GM13977 (cell line): ENCODE measurements around the gene REXO1.
"Not testable (repeated sequence)": the region's sequence is repeated elsewhere in the genome, so short reads cannot be mapped to it uniquely, and the experiment has no call there.

Source experiments
- DNase-seq: peaks from one replicate; pipeline ENCODE4 v3.0.0; 2012; ENCODE audit warnings: low spot score
- in situ Hi-C: fragments of 300-500 bp; cut with MboI; formaldehyde crosslinking; loops from one replicate; pipeline ENCODE4 v1.12.0; 2022; ENCODE audit warnings: low sequenced_read_pairs, low pct_unique_long_range_greater_than_20kb, mixed read lengths, inconsistent platforms; ENCODE audit not compliant: unreplicated experiment
- TF ChIP-seq, protein P1 (sequence below): IDR thresholded peaks from 2 replicates; pipeline ENCODE4 v1.5.1; 2012; ENCODE audit warnings: mild to moderate bottlenecking, control low read depth; ENCODE audit not compliant: insufficient read depth; ENCODE audit errors: extremely low read depth, missing control alignments

Gene REXO1

DNA sequence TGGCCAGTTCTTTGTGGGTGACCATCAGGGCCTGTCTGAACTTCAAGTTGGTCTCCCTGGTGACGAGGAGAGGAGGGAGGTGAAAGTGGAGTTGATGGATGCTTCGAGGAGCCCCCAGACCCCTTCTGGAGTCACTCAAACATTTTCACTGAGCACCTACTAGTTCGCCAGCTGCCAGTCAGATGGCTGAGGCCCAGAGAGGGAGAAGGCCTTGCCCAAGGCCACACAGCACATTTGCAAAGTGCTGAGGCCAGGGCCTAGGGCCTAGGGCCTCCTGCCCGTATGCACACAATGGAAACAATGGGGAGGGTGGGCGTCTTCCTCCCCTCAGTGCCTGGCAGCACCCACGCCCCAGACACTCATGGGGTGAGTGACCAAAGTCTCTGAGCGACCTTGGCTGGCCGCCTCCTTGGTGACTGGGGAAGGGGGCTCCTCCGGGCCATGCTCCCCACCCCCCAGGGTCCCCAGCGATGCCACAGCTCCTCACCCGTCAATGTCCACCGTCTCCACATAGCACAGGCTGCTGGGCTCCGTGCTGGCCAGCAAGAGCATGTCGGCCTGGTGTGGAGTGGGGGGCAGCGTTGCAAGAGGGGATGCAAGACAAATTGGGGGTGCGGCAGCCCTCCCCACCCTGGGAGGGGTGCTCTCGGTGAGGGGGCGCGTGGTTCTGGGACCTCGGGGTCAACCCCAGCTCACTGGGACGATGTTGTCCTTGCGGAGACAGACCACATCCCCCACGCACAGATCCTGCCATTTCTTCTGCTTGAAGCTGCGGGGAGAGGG is 42.7 kb downstream of the REXO1 start:
- in situ Hi-C loops: no loop called here
- TF ChIP-seq, protein P1, sequence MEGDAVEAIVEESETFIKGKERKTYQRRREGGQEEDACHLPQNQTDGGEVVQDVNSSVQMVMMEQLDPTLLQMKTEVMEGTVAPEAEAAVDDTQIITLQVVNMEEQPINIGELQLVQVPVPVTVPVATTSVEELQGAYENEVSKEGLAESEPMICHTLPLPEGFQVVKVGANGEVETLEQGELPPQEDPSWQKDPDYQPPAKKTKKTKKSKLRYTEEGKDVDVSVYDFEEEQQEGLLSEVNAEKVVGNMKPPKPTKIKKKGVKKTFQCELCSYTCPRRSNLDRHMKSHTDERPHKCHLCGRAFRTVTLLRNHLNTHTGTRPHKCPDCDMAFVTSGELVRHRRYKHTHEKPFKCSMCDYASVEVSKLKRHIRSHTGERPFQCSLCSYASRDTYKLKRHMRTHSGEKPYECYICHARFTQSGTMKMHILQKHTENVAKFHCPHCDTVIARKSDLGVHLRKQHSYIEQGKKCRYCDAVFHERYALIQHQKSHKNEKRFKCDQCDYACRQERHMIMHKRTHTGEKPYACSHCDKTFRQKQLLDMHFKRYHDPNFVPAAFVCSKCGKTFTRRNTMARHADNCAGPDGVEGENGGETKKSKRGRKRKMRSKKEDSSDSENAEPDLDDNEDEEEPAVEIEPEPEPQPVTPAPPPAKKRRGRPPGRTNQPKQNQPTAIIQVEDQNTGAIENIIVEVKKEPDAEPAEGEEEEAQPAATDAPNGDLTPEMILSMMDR: no peak

DNA sequence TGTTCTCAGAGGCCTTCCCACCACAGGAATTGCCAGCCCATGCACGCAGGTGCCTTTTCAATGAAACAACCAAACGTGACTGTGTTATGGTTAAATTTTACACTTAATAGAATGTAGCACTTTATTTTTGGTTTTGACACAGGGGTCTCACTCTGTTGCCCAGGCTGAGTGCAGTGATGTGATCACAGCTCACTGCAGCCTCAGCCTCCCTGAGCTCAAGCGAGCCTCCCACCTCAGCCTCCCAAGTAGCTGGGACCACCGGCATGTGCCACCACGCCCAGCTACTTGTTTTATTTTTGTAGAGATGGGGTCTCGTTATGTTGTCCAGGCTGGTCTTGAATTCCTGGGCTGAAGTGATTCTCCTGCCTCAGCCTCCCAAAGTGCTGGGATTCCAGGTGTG is 43.4 kb downstream of the REXO1 start:
- TF ChIP-seq, protein P1: no peak
- in situ Hi-C loops: no loop called here
- no peak for DNase-seq

More for the DNA sequence above, 42.7 kb downstream of the REXO1 start:
- DNase-seq: no peak

DNA sequence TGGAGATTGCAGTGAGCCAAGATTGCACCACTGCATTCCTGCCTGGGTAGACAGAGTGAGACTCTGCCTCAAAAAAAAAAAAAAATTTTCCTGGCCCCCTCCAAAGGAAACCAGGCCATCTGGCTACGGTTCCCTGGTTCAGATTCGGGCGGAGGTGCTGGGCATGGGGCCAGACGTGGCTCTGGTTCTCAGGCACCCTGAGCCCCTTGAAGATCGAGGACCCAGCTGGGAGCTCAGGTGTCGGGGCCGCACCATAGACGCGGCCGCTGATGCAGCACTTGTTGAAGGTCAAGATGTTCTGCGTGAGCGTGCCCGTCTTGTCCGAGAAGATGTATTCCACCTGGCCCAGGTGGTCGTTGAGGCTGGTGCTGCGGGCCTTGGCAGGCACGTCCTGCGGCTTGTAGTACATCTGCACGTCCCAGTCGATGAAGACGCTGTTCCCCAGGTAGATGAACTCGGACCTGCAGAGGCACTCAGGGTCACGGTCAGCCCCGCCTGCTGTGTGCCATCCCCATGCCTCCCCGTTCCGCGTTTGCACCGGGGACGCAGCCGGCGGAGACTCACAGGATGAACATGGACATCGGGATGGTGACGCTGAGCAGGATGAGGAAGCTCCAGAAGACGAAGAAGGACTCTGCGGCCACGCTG is 48.5 kb downstream of the REXO1 start:
- TF ChIP-seq, protein P1: no peak
- DNase-seq: no peak
- in situ Hi-C loops: no loop called here

DNA sequence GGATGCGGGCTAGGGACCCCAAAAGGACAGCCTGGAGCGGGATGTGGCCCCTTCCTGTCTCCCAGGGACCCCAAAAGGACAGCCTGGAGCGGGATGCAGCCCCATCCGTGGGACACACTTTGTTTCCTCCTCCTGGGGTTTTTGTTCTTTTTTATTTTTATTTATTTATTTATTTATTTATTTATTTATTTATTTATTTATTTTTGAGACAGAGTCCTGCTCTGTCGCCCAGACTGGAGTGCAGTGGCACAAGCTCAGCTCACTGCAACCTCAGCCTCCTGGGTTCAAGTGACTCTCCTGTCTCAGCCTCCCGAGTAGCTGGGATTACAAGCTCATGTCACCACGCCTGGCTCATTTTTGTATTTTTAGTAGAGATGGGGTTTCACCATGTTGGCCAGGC is 51.0 kb downstream of the REXO1 start:
- in situ Hi-C loops: not testable (repeated sequence)

DNA sequence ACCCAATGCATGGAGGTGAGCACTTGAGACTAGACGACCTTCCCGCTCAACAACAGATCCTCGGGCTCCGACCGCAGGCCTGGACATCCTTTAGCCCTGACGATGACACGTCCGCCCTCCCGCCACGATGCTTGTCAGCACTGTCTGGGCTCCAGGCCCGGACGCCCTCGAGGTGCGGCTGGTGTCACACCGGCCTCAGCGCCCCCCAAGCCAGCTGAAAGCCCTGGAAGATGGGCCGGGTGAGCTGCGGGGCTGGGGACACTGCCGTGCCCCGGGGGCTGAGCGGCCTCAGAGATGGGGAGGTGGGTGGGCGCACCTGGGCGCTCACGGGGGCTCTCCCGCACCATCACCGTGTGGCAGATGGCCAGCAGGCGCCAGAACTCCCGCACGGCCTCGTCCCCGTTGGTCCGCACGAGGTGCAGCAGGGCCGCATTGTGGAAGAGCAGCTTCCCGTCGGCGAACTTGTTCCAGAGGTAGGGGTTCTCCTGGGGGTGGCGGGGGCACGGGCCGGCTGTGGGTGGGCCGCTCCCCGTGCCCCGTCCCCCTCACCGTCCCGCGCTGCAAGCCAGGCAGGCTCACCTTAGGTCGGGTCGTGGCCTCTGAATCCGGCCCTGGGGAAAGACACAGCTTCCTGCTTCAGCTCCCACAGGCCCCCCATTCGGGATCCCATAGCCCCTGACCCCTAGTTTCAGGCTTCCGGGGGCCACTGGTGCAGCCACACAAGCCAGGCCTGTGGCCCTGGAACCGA is 51.7 kb downstream of the REXO1 start:
- no peak for DNase-seq
- TF ChIP-seq, protein P1: no peak
- in situ Hi-C loops: no loop called here

More for the DNA sequence above, 51.0 kb downstream of the REXO1 start:
- not testable (repeated sequence) for DNase-seq

DNA sequence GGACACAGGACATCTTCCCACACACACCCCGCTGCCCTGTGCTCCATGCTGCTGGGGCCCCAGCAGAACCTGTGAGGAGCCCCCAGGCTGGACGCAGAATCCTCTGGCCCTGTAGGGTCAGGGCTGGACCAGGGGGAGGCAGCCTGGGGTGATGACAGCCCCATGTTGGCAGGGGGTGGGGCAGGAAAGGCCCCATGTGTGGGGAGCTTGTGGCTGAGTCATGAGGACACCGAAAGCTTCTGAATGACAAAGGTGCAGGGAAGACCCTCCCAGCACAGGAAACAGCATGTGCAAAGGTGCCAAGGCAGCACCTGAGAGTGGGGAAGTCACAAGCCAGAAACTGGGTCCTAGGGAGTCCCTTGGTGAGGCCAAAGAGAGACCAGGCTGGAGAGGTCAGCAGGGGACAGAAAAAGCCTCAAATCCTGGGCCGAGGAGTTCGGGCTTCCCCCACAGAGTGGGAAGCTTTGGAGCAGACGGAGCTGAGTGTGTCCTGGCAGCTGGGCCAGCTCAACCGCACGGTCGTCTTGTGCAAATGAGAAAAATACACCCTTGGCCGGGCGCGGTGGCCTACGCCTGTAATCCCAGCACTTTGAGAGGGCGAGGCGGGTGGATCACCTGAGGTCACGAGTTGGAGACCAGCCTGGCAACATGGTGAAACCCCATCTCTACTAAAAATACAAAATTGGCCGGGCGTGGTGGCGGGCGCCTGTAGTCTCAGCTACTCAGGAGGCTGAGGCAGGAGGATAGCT is 53.7 kb downstream of the REXO1 start:
- no peak for DNase-seq
- TF ChIP-seq, protein P1: no peak
- in situ Hi-C loops: no loop called here
